Neutrophil (primary cell): ENCODE data around the gene ANKRD44.

Source experiments
- H3K27ac ChIP-seq: fragments of 200-600 bp; sonication (generic); 2 replicates; pipeline ENCODE4 v1.5.1; 2016; ENCODE audit warnings: mild to moderate bottlenecking, moderate library complexity
- H3K27me3 ChIP-seq: fragments of 200-600 bp; sonication (generic); 2 replicates; pipeline ENCODE4 v1.6.0; 2016; ENCODE audit warnings: mild to moderate bottlenecking
- H3K36me3 ChIP-seq: fragments of 200-600 bp; sonication (generic); 2 replicates; pipeline ENCODE4 v1.5.1; 2017
- H3K4me1 ChIP-seq, 2 experiments: fragments of 200-600 bp in 1 of 2; sonication (generic) in 1 of 2; 1 replicate in 1 of 2; 2 replicates in 1 of 2; pipeline versions ENCODE4 v1.5.1 to v1.6.1; 2013 to 2016; ENCODE audit warnings: low read depth in 1 of 2, low read length in 1 of 2, mild to moderate bottlenecking in 1 of 2, moderate library complexity in 1 of 2; ENCODE audit not compliant: control insufficient read depth in 1 of 2, insufficient read depth in 1 of 2
- H3K4me3 ChIP-seq, 2 experiments: fragments of 200-600 bp in 1 of 2; sonication (generic) in 1 of 2; 1 replicate in 1 of 2; 2 replicates in 1 of 2; pipeline ENCODE4 v1.5.1; 2013 to 2016; ENCODE audit warnings: low read depth in 1 of 2, low read length in 1 of 2, mild to moderate bottlenecking in 1 of 2, moderate library complexity in 1 of 2
- H3K9me3 ChIP-seq: fragments of 200-600 bp; sonication (generic); 2 replicates; pipeline ENCODE4 v1.5.1; 2016
- CTCF ChIP-seq: fragments of 200-600 bp; sonication (generic); IDR thresholded peaks from 2 replicates; pipeline ENCODE4 v1.5.1; 2016; ENCODE audit warnings: antibody characterized with exemption

The ANKRD44 gene

DNA sequence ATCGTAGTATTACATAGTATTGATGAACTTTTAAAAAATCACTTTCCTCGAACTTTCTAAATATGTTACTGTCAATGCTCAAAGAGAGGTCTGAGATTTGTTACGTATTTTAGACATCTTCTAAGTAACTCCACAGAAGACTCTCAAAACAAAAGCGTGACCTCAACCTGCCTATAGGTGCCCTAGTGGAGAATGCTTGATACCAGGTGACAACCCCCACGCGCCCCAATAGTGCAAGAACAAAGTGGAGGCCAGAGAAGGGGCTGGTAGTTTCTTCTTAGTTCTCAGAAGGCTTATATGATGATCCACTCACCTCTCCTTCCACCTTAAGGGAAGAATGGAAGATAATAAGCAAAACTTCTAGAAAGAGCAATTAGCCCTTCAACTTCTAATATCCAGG lies 102.6 kb downstream of the ANKRD44 start:
- Histone ChIP-seq H3K9me3 (no peaks in the 10 kb centered on the region), H3K4me3 (peak overlapping the region in 1 of 2 experiments; percentile 20), H3K27ac (peak overlapping the region; percentile 86), H3K27me3 (no peaks in the 10 kb centered on the region), H3K36me3 (peaks cover 4% of the 10 kb centered on the region), H3K4me1 (peaks cover 80 to 86% of the 10 kb centered on the region in 2 experiments)
- TF ChIP-seq CTCF, result no peak

DNA sequence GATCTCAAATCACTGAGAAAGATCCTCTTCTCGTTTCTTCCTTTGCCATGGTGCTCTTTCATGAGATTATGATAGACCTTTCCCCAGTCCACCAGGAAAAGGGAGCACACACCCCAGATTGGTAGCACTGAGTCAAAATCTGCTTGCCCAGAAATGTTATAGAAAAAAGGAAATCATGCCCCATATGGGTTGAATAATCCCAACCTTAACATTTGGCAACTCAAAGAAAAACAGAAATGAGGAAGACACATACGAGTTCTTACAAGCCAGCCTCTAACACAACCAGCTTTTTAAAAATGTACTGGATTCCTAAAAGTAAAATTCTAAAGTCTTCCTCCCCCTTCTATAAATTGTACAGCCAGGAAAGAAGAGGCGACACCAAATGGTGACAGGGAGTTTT lies 103.0 kb downstream of the ANKRD44 start:
- Histone ChIP-seq H3K27ac (peak overlapping the region; percentile 86), H3K4me1 (peaks cover 78 to 82% of the 10 kb centered on the region in 2 experiments)

DNA sequence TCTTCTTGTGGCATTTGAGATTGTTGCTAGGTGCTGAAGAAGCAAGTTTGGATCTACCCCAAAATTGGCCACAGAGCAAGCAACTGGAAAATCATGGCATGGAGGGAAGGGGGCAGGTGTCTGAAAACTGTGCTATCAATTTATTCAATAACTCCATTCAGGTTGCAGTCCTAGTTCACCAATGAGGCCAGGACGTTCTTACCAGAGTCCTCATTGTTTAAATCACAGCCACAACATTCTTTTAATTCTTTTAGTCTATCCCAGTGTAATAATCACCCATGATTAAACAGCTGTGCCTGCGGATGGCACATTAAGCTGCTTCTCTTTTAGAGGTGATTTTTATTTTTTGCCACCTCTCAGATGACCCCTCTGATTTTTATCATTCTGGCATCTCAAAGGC lies 103.5 kb downstream of the ANKRD44 start:
- no peak overlapping the region for H3K4me3 ChIP-seq
- peaks cover 73 to 77% of the 10 kb centered on the region in 2 experiments for H3K4me1 ChIP-seq
- TF ChIP-seq CTCF, result no peak
- no peaks in the 10 kb centered on the region for H3K9me3 ChIP-seq
- H3K27ac ChIP-seq, result peak overlapping the region; percentile 86
- H3K36me3 ChIP-seq, result peaks cover 4% of the 10 kb centered on the region
- no peaks in the 10 kb centered on the region for H3K27me3 ChIP-seq

More for the DNA sequence above, 103.0 kb downstream of the ANKRD44 start:
- TF ChIP-seq CTCF, result no peak
- Histone ChIP-seq H3K36me3 (peaks cover 4% of the 10 kb centered on the region), H3K9me3 (no peaks in the 10 kb centered on the region), H3K4me3 (peak overlapping the region in 1 of 2 experiments; percentile 20), H3K27me3 (no peaks in the 10 kb centered on the region)

DNA sequence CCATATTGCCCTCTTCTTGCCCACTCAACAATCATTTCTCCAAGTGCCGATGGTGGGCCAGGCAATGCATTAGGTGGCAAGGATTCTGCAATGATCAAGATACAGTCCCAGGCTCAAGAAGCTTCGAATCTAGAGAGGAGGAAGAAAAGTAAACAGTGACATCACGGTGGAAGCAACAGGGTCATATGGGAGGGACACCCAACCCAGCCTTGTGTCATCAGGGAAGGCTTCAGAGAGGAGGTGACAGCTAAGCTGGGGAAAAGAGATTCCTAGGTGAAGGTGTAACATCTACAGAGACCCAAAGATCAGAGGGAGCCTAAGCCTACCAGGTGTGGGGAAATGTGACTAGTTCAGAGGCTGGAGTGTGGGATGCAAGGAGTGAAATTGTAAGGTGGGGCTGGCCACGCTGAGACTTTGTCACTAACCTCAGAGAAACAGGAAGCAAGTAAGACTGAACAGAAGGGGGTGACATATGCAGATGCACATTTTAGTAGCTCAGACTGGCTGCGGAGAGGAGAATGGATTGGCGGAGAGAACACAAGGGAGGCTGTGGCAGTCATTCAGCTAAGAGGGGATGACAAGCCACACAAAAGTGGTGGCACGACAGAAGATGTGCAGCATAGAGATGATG lies 104.9 kb downstream of the ANKRD44 start:
- no peaks in the 10 kb centered on the region for H3K27me3 ChIP-seq
- no peak for TF ChIP-seq CTCF
- H3K4me3 ChIP-seq, result peak overlapping the region; percentile 19 to 53
- no peaks in the 10 kb centered on the region for H3K9me3 ChIP-seq
- no peaks in the 10 kb centered on the region for H3K36me3 ChIP-seq
- H3K27ac ChIP-seq, result peak overlapping the region; percentile 86
- H3K4me1 ChIP-seq, result peaks cover 75 to 76% of the 10 kb centered on the region in 2 experiments

- H3K4me1 ChIP-seq, result peaks cover 75 to 76% of the 10 kb centered on the region in 2 experiments
- TF ChIP-seq CTCF, result no peak
These were observed 105.9 kb downstream of the ANKRD44 start for GRCh38 chr2:197204519-197205250.

More at GRCh38 chr2:197204519-197205250, 105.9 kb downstream of the ANKRD44 start:
- Histone ChIP-seq H3K27me3 (no peaks in the 10 kb centered on the region), H3K27ac (peak overlapping the region; percentile 86), H3K36me3 (no peaks in the 10 kb centered on the region), H3K9me3 (no peaks in the 10 kb centered on the region), H3K4me3 (no peak overlapping the region)
